ENCODE results near the gene ZNF436.

ZNF436 gene

DNA sequence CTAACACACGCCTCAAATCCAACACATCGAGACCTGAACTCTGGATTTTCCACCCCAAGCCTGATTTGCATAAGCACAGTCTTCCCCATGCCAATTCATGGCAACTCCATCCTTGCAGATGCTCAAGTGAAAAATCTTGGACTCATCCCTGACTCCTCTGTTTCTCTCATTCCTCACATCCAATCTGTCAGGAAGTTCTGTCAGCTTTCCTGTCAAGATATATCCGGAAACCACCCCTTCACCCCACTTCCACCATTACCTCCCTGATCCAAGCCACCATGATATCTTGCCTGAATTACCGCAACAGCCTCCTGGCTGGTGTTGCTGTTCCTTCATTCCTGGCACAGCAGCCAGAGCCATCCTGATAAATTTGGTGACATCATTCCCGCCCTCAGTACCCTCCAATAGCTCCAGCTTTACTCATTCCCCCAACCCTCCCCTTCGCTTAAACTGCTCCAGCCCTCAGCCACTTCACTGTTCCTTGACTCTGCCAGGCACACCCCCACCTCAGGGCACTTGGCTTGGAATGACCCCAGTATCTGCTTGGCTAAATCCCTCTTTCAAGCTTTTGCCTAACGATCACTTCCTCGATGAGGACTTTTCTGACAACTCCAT is 37.5 kb upstream of the ZNF436 start:
- no peak overlapping the region for H3K23ac ChIP-seq (ENCODE audit: low read length)
- H4K8ac ChIP-seq (ENCODE audit: low read depth, low read length): no peak overlapping the region
- H3K4me3 ChIP-seq (ENCODE audit: low read length): no peak overlapping the region
- H3K27ac ChIP-seq (ENCODE audit: low read depth, low read length): no peak overlapping the region
- no peak overlapping the region for H2BK15ac ChIP-seq (replicated peaks; ENCODE audit: low read depth)
- no peaks in the 10 kb centered on the region for H3K79me1 ChIP-seq (ENCODE audit: low read length)
- H3K4ac ChIP-seq (ENCODE audit: low read depth, low read length): no peak overlapping the region
- no peak overlapping the region for H3K18ac ChIP-seq (ENCODE audit: low read length)
- H2BK5ac ChIP-seq (ENCODE audit: low read length): no peak overlapping the region
- no CpG with 5 or more reads among the region's 8 CpGs for WGBS (ENCODE audit: extremely low coverage, insufficient coverage, low lambda C conversion rate)
- no peak for DNase-seq
- no peak overlapping the region for H2BK120ac ChIP-seq (ENCODE audit: low read depth, low read length)
- no peak overlapping the region for H3K56ac ChIP-seq (ENCODE audit: low read length)
- H3K27me3 ChIP-seq (ENCODE audit: insufficient read depth, low read length, poor library complexity): no peaks in the 10 kb centered on the region
- no peak overlapping the region for H4K5ac ChIP-seq (ENCODE audit: low read length)
- no peak overlapping the region for H2AK5ac ChIP-seq (ENCODE audit: low read length)
- no peak overlapping the region for H3K9ac ChIP-seq (ENCODE audit: low read length)
- H3K36me3 ChIP-seq (ENCODE audit: control insufficient read depth, insufficient read depth, low read length): no peaks in the 10 kb centered on the region
- H3K4me2 ChIP-seq (ENCODE audit: low read length): no peak overlapping the region
- no peaks in the 10 kb centered on the region for H3K4me1 ChIP-seq (ENCODE audit: control insufficient read depth, low read depth, low read length)
- no peaks in the 10 kb centered on the region for H3K79me2 ChIP-seq (ENCODE audit: control insufficient read depth, insufficient read depth, low read length)

DNA sequence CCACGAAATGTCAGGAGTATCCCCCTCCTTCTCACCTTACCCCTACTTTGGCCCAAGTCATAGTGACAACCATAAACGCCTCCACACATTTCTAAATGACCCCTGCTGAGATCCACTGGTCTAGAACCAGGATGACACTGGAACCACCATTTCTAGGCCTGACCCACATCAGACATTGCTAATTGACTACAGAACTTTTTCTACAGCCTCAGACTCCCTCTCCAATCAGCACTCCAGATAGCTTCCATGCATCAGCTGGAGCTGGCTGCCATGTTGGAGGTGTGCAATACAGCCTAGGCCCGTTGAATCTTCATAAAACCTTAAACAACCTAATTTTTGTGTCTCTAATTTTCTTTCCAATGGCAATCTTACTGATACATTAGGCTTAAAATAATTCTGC is 36.3 kb upstream of the ZNF436 start:
- H4K5ac ChIP-seq (ENCODE audit: low read length): no peak overlapping the region
- H3K27ac ChIP-seq (ENCODE audit: low read depth, low read length): no peak overlapping the region
- no peaks in the 10 kb centered on the region for H3K27me3 ChIP-seq (ENCODE audit: insufficient read depth, low read length, poor library complexity)
- no peak overlapping the region for H3K23ac ChIP-seq (ENCODE audit: low read length)
- H2AK5ac ChIP-seq (ENCODE audit: low read length): no peak overlapping the region
- H2BK120ac ChIP-seq (ENCODE audit: low read depth, low read length): no peak overlapping the region
- no peaks in the 10 kb centered on the region for H3K4me1 ChIP-seq (ENCODE audit: control insufficient read depth, low read depth, low read length)
- H3K9ac ChIP-seq (ENCODE audit: low read length): no peak overlapping the region
- H4K8ac ChIP-seq (ENCODE audit: low read depth, low read length): no peak overlapping the region
- no peak overlapping the region for H3K4ac ChIP-seq (ENCODE audit: low read depth, low read length)
- no peak overlapping the region for H2BK5ac ChIP-seq (ENCODE audit: low read length)
- no peaks in the 10 kb centered on the region for H3K79me1 ChIP-seq (ENCODE audit: low read length)
- no peak overlapping the region for H3K56ac ChIP-seq (ENCODE audit: low read length)
- no peak overlapping the region for H3K4me2 ChIP-seq (ENCODE audit: low read length)
- no peak overlapping the region for H3K18ac ChIP-seq (ENCODE audit: low read length)
- H2BK15ac ChIP-seq (replicated peaks; ENCODE audit: low read depth): no peak overlapping the region
- no peaks in the 10 kb centered on the region for H3K36me3 ChIP-seq (ENCODE audit: control insufficient read depth, insufficient read depth, low read length)
- no peak for DNase-seq
- H3K79me2 ChIP-seq (ENCODE audit: control insufficient read depth, insufficient read depth, low read length): no peaks in the 10 kb centered on the region
- no CpG with 5 or more reads among the region's 3 CpGs for whole genome bisulfite sequencing (ENCODE audit: extremely low coverage, insufficient coverage, low lambda C conversion rate)
- no peak overlapping the region for H3K4me3 ChIP-seq (ENCODE audit: low read length)

DNA sequence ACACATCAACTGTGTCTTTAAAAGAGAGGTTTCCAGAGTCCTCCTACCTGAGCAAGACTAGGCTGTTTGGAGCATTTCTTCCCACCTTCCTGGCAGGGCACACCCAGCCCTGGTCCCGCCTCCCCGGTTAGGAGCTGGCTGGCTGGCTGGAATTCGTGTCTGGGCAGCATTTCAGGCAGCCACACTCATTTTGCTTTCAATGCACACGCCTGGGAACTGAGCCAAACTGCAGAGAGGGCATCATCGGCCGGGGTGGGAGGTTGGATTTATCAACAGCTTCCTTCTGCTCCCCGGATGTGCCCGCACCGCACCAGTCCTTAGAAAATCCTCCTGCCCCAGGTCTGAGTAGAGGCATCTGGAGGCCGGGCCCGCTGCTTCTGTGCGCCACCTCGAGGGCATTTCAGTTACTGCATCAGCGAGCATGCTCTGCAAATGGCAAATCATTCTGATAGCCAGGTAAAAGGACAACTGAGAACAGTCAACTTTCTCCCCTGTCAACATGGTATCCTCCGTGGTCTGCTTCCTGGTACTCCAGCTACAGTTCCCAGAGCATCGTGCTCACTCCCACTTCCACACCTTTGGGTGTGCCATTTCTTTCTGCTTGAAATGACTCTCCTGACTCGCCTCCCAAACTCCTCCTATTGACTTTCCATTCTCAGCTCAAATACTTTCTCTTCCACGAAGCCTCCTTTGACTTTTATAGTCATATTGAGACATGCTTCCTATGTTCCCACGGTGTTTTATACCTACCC is 34.3 kb upstream of the ZNF436 start:
- H2BK5ac ChIP-seq (ENCODE audit: low read length): no peak overlapping the region
- peak overlapping the region; percentile 21 for H3K4me2 ChIP-seq (ENCODE audit: low read length)
- H3K4ac ChIP-seq (ENCODE audit: low read depth, low read length): no peak overlapping the region
- no peaks in the 10 kb centered on the region for H3K79me1 ChIP-seq (ENCODE audit: low read length)
- H3K18ac ChIP-seq (ENCODE audit: low read length): no peak overlapping the region
- no peaks in the 10 kb centered on the region for H3K27me3 ChIP-seq (ENCODE audit: insufficient read depth, low read length, poor library complexity)
- H3K36me3 ChIP-seq (ENCODE audit: control insufficient read depth, insufficient read depth, low read length): no peaks in the 10 kb centered on the region
- H4K5ac ChIP-seq (ENCODE audit: low read length): no peak overlapping the region
- peak overlapping the region; percentile 77 for H3K56ac ChIP-seq (ENCODE audit: low read length)
- no peak overlapping the region for H3K4me3 ChIP-seq (ENCODE audit: low read length)
- peak overlapping the region; percentile 53 for H3K9ac ChIP-seq (ENCODE audit: low read length)
- no peak overlapping the region for H2BK15ac ChIP-seq (replicated peaks; ENCODE audit: low read depth)
- H3K4me1 ChIP-seq (ENCODE audit: control insufficient read depth, low read depth, low read length): no peaks in the 10 kb centered on the region
- no CpG with 5 or more reads among the region's 19 CpGs for WGBS (ENCODE audit: extremely low coverage, insufficient coverage, low lambda C conversion rate)
- no peaks in the 10 kb centered on the region for H3K79me2 ChIP-seq (ENCODE audit: control insufficient read depth, insufficient read depth, low read length)
- H2BK120ac ChIP-seq (ENCODE audit: low read depth, low read length): no peak overlapping the region
- H4K8ac ChIP-seq (ENCODE audit: low read depth, low read length): no peak overlapping the region
- H2AK5ac ChIP-seq (ENCODE audit: low read length): no peak overlapping the region
- peak; percentile 91 for DNase-seq
- H3K23ac ChIP-seq (ENCODE audit: low read length): no peak overlapping the region
- H3K27ac ChIP-seq (ENCODE audit: low read depth, low read length): no peak overlapping the region

DNA sequence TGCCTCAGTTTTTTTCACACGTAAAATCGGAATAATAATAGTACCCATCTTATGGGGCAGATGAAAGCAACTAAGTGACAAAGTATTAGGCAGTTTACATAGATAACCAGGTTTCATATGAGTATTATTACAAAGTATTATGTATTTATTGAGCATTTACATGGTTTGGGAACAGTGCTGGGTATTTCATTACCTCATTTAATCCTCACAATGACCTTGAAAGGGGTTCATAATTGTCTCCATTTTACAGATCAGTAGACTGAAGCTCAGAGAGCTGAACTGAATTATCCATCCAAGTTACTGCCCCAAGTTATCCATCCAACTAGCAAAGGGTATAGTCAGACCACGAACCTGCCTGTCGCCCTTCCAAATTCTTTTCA is 33.7 kb upstream of the ZNF436 start:
- Histone ChIP-seq H3K23ac (ENCODE audit: low read length) (no peak overlapping the region), H2BK15ac (replicated peaks; ENCODE audit: low read depth) (no peak overlapping the region), H3K4me2 (ENCODE audit: low read length) (no peak overlapping the region), H3K79me1 (ENCODE audit: low read length) (no peaks in the 10 kb centered on the region), H3K27me3 (ENCODE audit: insufficient read depth, low read length, poor library complexity) (no peaks in the 10 kb centered on the region), H3K4ac (ENCODE audit: low read depth, low read length) (no peak overlapping the region), H2BK120ac (ENCODE audit: low read depth, low read length) (no peak overlapping the region), H4K5ac (ENCODE audit: low read length) (no peak overlapping the region), H3K79me2 (ENCODE audit: control insufficient read depth, insufficient read depth, low read length) (no peaks in the 10 kb centered on the region), H3K56ac (ENCODE audit: low read length) (peak overlapping the region; percentile 77), H3K27ac (ENCODE audit: low read depth, low read length) (no peak overlapping the region), H4K8ac (ENCODE audit: low read depth, low read length) (no peak overlapping the region), H3K9ac (ENCODE audit: low read length) (peak overlapping the region; percentile 53), H3K4me3 (ENCODE audit: low read length) (no peak overlapping the region), H2AK5ac (ENCODE audit: low read length) (no peak overlapping the region), H3K36me3 (ENCODE audit: control insufficient read depth, insufficient read depth, low read length) (no peaks in the 10 kb centered on the region), H3K4me1 (ENCODE audit: control insufficient read depth, low read depth, low read length) (no peaks in the 10 kb centered on the region), H2BK5ac (ENCODE audit: low read length) (no peak overlapping the region), H3K18ac (ENCODE audit: low read length) (no peak overlapping the region)
- no peak for DNase-seq
- WGBS (ENCODE audit: extremely low coverage, insufficient coverage, low lambda C conversion rate): no CpG with 5 or more reads among the region's 4 CpGs

DNA sequence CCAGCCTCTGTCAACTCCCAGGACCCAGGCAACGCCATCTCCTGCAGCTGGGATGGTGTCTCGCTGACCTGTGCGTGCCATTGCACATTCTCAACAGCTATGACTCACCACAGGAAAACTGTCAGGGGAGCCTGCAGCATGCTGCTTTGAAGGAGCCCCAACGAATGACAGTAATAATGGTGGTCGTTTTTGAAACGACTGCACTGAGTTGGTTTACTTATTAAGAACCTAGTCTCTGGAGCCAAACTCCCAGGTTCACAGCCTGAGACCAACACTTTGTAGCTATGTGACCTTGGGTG is 33.4 kb upstream of the ZNF436 start:
- Histone ChIP-seq H3K27me3 (ENCODE audit: insufficient read depth, low read length, poor library complexity) (no peaks in the 10 kb centered on the region), H3K23ac (ENCODE audit: low read length) (no peak overlapping the region), H3K4me3 (ENCODE audit: low read length) (no peak overlapping the region), H3K4ac (ENCODE audit: low read depth, low read length) (no peak overlapping the region), H2BK5ac (ENCODE audit: low read length) (no peak overlapping the region), H3K79me1 (ENCODE audit: low read length) (no peaks in the 10 kb centered on the region), H3K9ac (ENCODE audit: low read length) (no peak overlapping the region), H2BK120ac (ENCODE audit: low read depth, low read length) (no peak overlapping the region), H4K5ac (ENCODE audit: low read length) (no peak overlapping the region), H2AK5ac (ENCODE audit: low read length) (peak overlapping the region; percentile 4), H2BK15ac (replicated peaks; ENCODE audit: low read depth) (no peak overlapping the region), H3K79me2 (ENCODE audit: control insufficient read depth, insufficient read depth, low read length) (no peaks in the 10 kb centered on the region), H3K18ac (ENCODE audit: low read length) (no peak overlapping the region), H3K4me1 (ENCODE audit: control insufficient read depth, low read depth, low read length) (no peaks in the 10 kb centered on the region), H3K27ac (ENCODE audit: low read depth, low read length) (no peak overlapping the region), H3K36me3 (ENCODE audit: control insufficient read depth, insufficient read depth, low read length) (no peaks in the 10 kb centered on the region), H3K56ac (ENCODE audit: low read length) (no peak overlapping the region), H3K4me2 (ENCODE audit: low read length) (no peak overlapping the region), H4K8ac (ENCODE audit: low read depth, low read length) (no peak overlapping the region)
- peak; percentile 34 for DNase-seq
- WGBS (ENCODE audit: extremely low coverage, insufficient coverage, low lambda C conversion rate): no CpG with 5 or more reads among the region's 6 CpGs

Data from mesendoderm (in vitro differentiated cells).